Hematopoietic multipotent progenitor cell treated with erythropoietin and hydrocortisone succinate and interleukin-3 and kit ligand, for 17 days (in vitro differentiated cells): ENCODE data around the gene ORC3.
A peak's percentile ranks its signal among the peaks of the same experiment; 100 is the strongest.
"Not testable (repeated sequence)": the region's sequence is repeated elsewhere in the genome, so short reads cannot be mapped to it uniquely, and the experiment has no call there.

Experiments used
- DNase-seq: peaks from one replicate; pipeline ENCODE4 v3.0.0-alpha.2; 2015; ENCODE audit warnings: low spot score

The ORC3 gene

DNA sequence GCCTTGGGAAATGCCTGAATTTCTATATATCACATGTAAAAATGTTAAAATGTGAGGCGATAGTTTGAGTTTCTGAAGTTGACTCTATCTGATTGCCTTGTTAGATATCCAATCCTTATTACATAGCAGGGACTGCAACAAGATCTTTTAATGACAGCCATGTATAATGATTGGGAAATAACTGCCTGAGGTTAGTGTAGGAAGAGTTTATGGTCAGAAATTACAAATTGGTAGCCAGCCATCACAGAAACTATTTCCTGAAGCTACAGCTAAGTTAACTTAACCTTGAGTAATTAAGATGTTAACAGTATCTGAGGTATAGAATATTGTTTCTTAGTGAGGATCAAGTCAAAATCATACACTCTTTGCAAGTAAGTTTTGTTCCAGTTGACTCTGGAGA, 71.1 kb downstream of the ORC3 start:
- DNase-seq, result no peak

DNA sequence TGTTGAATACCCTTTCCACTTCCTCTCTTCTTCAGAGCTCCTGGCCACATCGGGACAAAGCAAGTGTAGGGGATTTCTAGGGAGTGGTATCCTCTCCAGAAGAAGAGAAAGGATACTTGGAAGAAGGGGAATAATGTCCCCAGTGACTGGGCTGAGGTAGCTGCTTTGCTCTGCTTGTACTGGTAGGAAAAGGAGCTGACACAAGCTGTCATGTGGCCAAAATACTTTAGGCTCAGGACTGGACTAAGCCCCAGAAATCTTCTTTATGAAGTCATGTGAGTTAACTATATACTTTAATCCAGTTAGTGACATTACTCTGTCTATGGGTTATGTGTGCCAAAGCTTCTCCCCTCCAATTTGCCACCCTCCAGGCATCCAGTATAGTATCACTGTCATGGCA, 71.6 kb downstream of the ORC3 start:
- DNase-seq, result no peak

DNA sequence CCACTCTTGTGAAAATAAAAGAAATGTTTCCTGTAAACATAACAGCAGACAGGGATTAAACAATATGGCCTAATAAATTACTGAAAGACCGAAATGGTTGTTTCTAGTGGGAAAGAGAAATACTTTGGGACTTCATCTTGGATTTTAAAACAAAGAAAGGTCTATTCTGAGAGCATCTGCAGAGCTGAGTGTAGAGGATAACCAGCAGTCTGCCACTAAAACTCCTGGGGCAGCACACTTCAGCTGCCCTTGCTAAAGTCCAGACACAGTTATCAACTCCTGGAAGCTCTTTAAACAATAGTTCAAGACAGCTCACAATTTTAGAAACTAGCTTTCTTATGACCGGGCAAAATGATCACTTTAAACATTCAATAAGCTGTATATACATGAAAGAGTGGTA, 73.5 kb downstream of the ORC3 start:
- DNase-seq, result no peak

DNA sequence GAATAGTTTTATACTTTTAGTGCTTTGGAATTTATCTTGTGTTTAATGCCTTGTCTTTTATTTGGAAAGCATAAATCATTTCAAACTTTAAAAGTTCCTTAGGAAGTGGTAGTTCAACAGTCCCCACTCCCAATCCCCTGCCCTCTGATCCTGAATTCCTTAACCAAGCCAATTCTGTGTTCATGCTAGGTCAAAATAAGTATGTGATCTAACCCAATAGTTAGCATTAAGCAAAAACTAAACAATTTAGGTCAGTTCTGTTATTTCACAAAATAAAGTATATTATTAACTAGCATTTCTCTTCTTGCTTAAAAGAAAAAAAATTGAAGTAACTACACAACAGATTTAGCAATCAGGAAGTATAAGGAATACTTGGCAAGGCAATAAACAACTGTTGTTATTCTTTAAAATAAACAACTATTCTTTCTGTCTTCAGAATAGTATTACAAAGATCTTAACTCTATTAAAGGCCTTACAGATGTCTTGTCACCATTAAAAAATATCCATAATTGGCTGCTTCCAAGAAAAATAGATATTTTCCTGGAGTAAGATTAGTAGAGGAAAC, 75.1 kb downstream of the ORC3 start:
- DNase-seq, result no peak

DNA sequence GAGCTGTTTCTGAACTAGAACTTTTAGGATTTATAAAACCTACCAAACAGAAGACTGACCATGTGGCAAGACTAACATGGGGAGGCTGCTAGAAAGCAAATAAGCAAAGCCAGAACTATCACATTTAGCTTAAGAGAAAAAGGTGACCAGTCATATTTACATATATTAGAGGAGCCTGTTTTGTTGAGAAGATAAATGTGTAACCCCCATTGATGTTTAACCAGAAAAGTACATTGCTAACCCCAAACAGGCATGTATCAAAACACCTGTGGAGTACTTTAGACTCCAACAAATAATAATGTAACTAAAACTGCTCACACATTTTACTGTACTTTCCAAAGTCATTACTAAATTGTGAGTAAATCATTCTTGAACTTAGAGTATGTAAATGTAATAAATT, 77.1 kb downstream of the ORC3 start:
- no peak for DNase-seq

DNA sequence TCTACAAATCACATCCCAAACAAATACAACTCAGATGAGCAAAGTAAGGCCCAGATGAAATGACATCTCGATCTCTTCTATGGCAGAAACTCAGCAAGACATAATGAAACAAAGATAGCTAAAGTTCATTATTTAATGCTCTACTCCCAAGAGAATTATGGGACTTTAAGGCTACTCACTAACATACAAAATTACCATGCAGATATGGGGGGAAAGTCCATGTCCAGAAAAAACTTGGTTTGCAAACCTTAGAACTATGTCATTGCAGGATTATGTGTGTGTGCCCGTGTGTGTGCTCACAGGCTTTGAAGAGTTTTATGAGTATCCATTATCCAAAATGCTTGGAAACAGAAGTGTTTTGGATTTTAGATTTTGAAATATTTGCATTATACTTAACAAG, 78.1 kb downstream of the ORC3 start:
- no peak for DNase-seq

DNA sequence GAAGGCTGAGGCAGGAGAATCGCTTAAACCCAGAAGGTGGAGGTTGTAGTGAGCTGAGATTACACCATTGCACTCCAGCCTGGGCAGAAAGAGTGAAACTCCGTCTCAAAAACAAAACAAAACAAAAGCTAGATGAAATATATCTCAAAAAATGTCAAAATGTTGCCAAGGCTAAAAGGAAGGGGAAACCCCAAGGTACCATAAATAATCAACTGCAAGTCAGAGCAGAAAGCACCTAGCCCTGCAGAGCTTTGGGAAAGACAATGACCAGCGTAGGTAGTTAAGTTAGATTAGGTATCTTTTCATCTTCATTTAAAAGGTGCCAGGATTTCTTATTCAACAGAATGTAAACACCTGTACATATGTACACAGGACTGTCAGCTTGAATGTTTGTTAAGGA, 79.1 kb downstream of the ORC3 start:
- DNase-seq, result no peak

DNA sequence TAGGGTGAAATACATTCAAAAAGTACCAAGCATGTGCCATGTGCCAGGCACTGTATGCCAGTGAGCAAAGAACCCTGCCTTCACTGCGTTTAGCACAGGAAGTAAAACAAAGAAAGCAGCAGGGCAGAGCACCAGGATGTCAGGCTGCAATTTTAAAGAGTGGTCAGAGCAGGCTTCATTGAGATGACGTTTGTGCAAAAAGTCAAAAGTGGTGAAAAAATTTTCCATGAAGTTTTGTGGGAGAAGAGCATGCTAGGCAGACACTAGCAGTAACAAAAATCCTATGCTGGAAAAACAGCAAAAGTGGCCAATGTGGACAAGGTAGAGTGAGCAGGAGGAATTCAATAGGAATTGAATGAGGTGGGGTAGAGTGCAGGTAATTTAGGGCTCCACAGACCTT, 80.8 kb downstream of the ORC3 start:
- no peak for DNase-seq

DNA sequence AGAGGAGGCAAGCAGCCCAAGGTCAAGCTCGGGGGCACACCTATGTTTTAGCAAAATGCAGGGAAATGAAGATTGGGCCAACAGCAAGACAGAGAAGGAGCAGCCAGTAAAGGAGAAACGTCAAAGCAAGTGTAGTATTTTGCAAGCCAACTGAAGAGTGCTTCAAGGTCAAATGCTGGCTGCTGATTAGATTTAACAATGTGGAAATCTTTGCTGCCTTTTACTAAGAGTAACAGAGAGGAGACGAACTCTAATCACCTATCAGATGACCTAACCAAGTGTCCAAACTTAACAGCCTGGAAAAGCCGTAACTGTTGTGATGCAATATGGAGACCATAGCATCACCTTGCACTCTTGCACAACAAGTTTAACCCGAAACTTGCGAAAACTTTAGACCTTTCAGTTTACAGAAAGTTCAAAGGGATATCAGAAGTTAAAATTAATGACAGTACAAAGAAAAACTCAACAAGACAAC, 81.7 kb downstream of the ORC3 start:
- DNase-seq, result no peak

DNA sequence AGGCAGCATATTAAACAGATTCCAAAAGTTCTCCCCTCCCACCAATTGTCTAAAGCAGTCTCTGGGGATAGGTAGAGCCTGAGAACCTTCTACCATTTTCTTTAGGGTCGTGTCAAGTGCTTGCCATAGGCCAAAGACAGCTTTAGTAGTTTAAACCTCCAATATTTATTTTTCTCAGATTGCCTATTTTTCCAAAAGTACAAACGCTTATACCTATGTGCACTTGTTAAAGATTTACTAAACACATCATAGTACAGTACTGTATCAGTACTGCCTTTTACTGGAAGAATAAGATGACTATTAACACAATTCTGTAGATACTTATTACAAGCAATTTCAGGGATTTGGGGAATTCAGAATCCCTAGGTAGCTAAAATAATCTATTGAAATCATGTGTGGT, 82.7 kb downstream of the ORC3 start:
- DNase-seq, result no peak

DNA sequence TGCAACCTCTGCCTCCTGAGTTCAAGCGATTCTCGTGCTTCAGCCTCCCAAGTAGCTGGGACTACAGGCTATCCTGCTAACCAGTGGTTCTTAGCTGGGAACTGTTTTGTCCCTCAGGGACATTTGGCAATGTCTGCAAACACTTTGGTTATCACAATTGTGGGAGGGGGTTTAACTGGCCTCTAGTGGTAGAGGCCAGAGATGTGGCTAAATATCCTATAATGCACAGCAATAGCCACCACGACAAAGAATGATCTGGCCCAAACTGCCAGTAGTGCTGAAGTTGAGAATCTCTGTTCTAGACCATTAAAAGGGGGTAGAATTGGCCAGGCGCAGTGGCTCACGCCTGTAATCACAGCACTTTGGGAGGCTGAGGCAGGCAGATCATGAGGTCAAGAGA, 83.3 kb downstream of the ORC3 start:
- DNase-seq, result no peak

DNA sequence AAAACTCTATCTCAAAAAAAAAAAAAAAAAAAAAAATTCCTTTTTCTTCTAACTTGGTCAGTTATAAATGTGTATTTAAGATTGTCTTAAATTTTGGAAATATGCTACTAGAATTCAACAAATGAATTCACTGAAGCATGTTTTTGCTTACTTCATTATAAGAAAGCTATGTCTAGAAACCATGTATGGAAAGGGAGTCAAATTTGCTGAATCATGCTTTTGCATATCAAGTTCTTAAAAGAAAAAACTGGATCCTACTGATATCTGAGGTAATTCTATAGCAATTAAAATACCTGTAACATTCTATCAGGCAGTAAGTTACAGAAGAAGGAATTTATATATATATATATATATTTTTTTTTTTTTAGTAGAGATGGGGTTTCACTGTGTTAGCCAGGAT, 84.4 kb downstream of the ORC3 start:
- DNase-seq, result peak; percentile 44

DNA sequence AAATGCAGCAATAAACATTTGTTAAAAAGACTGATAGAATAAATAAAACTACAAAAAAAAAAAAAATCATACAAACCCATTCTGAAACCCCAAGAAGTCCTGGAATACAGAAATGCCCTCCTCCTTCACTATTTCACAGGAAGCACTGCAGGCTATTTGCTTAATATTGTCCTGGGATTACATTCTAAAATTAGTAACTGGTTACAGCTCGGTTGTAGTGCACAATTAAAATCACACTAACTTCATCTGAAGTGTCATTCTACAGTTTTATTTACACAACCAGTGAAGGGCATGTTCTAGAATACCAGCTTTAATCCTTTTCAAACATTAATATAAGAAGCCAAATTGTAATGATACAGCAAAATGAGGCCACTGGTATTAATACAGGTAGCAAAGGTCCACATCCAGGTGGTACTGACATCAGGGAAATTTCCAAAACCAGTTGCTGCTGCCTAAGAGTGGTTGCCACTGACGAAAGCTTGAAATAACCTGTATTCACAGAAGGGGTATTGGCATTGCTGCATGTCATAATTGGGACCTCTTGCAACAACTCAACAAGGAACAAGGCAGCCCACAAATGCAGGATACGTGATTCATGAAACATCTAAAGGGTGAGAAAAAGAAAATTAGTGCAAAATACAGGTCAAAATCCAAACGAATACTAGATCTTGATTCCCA, 85.2 kb downstream of the ORC3 start:
- no peak for DNase-seq

DNA sequence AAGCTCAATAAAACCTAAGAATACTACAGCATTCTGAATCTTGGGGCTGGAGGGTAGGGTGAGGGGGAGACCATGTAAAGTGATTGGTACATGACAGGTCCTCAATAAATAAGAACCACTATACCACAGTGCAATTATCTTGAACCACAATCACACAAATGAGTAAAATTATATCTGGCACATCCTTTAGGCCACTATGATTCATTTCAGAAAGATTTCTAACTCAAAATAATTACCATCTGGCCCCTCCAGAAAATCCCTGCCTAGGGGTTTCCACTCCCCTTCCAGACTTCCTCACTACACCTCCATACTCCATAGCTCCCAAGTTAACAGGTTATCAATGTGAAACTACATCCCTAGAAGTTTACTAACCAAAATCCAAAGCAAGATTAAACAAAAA, 92.4 kb downstream of the ORC3 start:
- DNase-seq, result no peak

DNA sequence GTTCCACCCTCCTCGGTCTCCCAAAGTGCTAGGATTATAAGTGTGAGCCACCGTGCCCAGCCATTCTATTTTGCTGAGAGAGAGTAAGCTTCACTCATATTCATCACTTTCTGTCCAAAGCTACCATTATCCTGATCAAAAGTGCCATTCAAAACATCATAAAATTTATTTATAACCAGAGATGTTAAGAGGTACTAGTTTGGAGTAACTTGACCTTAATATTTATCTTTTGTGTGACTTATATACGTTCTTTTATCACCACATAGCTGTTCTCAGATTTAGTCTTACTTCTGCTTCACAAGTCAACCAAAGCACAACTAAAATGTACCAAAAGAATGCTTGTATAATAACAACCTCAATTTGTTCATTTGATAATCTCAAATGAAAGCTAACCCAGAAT, 94.0 kb downstream of the ORC3 start:
- DNase-seq, result no peak

DNA sequence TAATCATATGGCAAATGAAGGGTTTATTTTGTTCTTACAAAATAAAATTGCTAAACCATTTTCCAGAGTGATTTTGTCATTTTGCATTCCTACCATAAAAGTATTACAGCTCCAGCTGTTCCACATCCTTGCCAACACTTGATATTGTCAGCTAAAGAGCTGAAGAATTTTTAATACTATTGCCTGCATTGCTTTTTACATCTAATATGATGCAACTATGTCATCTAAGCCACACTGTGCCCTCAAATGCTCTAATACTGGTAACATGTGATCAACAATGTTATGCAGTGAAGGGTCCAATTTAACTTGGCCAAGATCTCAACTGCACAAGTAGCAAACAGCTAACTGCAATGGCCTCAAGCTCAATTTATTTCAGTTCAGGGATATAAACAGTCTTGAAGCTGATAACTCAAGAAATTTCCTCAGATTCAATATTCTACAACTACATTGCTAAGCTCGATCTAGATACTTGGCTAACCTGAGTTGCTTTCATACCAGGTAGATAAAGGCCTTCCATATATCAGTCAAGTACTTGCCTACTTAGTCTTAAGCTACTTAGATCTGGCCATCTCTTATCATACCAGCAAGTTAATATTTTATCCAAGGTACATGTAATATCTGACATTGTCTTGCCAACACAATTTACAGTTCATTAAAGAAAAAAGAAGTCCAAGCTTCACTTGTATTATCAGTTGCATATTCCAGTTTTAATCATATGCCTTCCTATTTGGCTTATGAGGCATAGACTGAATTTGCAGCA, 95.1 kb downstream of the ORC3 start:
- no peak for DNase-seq

DNA sequence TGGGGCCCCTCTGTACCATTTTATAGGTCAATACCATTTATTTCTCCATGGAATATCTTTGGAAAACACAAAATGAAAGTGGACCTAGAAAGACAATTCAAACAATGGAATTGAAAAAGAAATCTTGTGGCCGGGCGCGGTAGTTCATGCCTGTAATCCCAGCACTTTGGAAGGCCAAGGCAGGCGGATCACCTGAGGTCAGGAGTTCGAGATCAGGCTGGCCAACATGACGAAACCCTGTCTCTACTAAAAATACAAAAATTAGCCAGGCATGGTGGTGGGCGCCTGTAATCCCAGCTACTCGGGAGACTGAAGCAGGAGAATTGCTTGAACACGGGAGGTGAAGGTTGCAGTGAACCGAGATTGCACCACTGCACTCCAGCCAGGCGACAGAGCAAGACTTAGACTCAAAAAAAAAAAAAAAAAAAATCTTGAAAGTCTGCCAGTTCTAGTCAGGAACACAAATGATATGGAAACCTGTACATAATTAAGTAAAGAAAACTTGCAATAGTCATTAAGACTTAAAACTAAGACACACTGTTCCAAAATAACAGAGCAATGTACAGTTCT, 96.8 kb downstream of the ORC3 start:
- not testable (repeated sequence) for DNase-seq

DNA sequence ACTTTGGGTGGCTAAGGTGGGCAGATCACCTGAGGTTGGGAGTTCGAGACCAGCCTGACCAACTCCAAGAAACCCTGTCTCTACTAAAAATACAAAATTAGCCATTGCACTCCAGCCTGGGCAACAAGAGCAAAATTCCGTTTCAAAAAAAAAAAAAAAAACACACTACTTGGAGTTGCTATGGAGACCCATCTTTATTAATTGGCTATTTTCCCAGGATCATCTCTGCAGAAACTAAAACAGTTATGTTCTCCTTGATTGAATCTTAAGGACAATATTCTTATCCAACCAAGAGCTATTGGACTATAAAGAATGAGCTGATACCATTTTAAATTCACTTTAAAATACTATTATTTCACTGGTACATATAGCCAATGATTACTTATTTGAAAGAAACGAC, 97.4 kb downstream of the ORC3 start:
- DNase-seq, result no peak

DNA sequence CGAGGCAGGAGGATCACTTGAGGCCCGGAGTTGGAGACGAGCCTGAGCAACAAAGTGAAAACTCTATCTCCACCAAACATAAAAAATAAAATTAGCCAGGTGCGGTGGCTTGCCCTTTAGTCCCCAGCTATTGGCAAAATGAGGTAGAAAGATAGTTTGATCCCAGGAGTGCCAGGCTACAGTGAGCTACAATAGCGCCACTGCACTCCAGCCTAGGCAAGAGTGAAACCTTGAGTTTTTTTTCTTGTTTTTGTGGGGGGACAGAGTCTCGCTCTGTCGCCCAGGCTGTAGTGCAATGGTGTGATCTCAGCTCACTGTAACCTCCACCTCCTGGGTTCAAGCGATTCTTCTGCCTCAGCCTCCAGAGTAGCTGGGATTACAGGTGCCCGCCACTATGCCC, 98.0 kb downstream of the ORC3 start:
- not testable (repeated sequence) for DNase-seq

DNA sequence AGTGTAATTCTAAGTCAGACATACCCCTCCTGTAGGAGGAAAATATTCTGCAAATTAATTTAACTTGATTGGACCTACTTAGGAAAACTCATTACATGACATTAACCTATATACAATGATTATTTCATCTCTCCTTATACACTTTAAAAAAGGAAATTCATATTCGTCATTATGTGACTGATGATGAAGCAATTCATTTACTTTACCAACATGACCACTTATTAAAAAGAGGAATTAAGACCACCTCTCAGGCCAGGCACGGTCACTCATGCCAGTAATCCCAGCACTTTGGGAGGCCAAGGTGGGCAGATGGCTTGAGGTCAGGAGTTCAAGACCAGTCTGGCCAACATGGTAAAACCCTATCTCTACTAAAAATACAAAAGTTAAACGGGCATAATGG, 100.5 kb downstream of the ORC3 start:
- no peak for DNase-seq

DNA sequence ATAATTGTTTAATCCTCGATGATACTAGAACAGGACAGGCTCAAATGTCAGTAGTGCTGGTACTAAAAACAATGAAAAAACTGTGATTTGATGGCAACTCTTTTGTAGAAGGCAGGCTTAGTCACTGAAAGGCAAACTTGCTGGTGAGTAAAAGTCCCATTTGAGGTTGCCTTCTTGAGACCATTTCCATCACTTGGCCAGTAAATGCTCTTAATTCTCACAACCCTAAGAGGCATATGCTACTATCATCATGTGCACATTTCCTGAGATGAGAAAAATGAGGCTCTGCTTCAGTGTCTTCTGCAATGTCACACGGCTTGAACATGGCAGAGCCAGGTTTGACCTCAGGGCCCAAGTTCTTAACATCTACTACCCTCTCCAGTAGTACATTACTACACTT, 102.2 kb downstream of the ORC3 start:
- no peak for DNase-seq

DNA sequence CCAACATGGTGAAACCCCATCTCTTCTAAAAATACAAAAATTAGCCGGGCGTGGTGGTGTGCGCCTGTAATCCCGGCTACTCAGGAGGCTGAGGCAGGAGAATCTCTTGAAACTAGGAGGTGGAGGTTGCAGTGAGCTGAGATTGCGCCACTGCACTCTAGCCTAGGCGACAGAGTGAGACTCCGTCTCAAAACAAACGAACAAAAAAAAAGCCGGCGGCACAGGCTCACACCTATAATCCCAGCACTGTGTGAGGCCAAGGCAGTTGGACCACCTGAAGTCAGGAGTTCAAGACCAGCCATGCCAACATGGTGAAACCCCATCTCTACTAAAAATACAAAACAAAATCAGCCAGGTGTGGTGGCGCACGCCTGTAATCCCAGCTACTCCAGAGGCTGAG, 106.9 kb downstream of the ORC3 start:
- DNase-seq, result not testable (repeated sequence)
